Activated CD8-positive, alpha-beta memory T cell treated with anti-CD3 and anti-CD28 coated beads for 24 hours (primary cell): ENCODE data around the gene SPHK1.

Experiments
- DNase-seq: peaks from one replicate; pipeline ENCODE4 v3.0.0-alpha.2; 2020

The SPHK1 gene

GRCh38 chr17:76385892-76386786, 1.7 kb downstream of the SPHK1 start:
- peak; percentile 94 for DNase-seq

- DNase-seq = no peak
Observed at GRCh38 chr17:76386966-76387765, 2.8 kb downstream of the SPHK1 start.

- DNase-seq = no peak
Observed at GRCh38 chr17:76388966-76389888, 4.8 kb downstream of the SPHK1 start.

GRCh38 chr17:76390003-76390421, 5.6 kb downstream of the SPHK1 start:
- no peak for DNase-seq

- no peak for DNase-seq
Observed at GRCh38 chr17:76391200-76391715, 6.8 kb downstream of the SPHK1 start.

- DNase-seq = no peak
Observed at GRCh38 chr17:76394166-76394565, 9.8 kb downstream of the SPHK1 start.

GRCh38 chr17:76395980-76396379, 11.6 kb downstream of the SPHK1 start:
- no peak for DNase-seq

- DNase-seq = no peak
Observed at GRCh38 chr17:76397184-76397583, 12.8 kb downstream of the SPHK1 start.

GRCh38 chr17:76397687-76398522, 13.5 kb downstream of the SPHK1 start:
- peak; percentile 96 for DNase-seq

- no peak for DNase-seq
Observed at GRCh38 chr17:76398523-76399174, 14.2 kb downstream of the SPHK1 start.

- DNase-seq = no peak
Observed at GRCh38 chr17:76399175-76400172, 15.1 kb downstream of the SPHK1 start.

- DNase-seq = no peak
Observed at GRCh38 chr17:76402711-76403110, 18.3 kb downstream of the SPHK1 start.

- no peak for DNase-seq
Observed at GRCh38 chr17:76404256-76404655, 19.8 kb downstream of the SPHK1 start.

GRCh38 chr17:76404976-76405563, 20.7 kb downstream of the SPHK1 start:
- DNase-seq = no peak

GRCh38 chr17:76405607-76405966, 21.2 kb downstream of the SPHK1 start:
- no peak for DNase-seq

- no peak for DNase-seq
Observed at GRCh38 chr17:76405967-76406647, 21.7 kb downstream of the SPHK1 start.

GRCh38 chr17:76407509-76407908, 23.1 kb downstream of the SPHK1 start:
- DNase-seq = no peak

- peak; percentile 85 for DNase-seq
Observed at GRCh38 chr17:76408037-76408849, 23.8 kb downstream of the SPHK1 start.
